ENCODE measurements around the gene CSPG4.

- TF ChIP-seq POLR2A (IDR thresholded peaks at IDR 0.05; ENCODE audit: low read length) (no peak), GATA1 (IDR thresholded peaks at IDR 0.05; ENCODE audit: low read depth, low read length) (no peak)
Observed at GRCh38 chr15:75720787-75721479, 8.3 kb upstream of the CSPG4 start.

All from erythroblast (primary cell).